Uterus (tissue), 4 donors: Measurements from ENCODE around the gene PLAGL1. TPM values are rescaled to one million over a fixed set of nuclear protein-coding genes. Genes with fewer than 3 reads are reported as not detected.
"Not testable (repeated sequence)": the region's sequence is repeated elsewhere in the genome, so short reads cannot be mapped to it uniquely, and the experiment has no call there.

ENCODE experiments used
- DNase-seq, 2 donors: peaks; one replicate each; pipeline ENCODE4 v3.0.0-alpha.2; 2019 to 2020
- H3K27ac ChIP-seq, 2 donors: fragments of 200-600 bp; sonication (generic); 1 replicate in 1 of 2; 2 replicates in 1 of 2; pipeline ENCODE4 v1.5.1; 2016 to 2018
- H3K27me3 ChIP-seq, 2 donors: fragments of 200-600 bp; sonication (generic); one replicate each; pipeline ENCODE4 v1.5.1; 2018 to 2019; ENCODE audit warnings: control low read depth in 1 of 2
- H3K36me3 ChIP-seq, 2 donors: fragments of 200-600 bp; sonication (generic); one replicate each; pipeline ENCODE4 v1.5.1; 2019; ENCODE audit warnings: control low read depth in 1 of 2
- H3K4me1 ChIP-seq, 2 donors: fragments of 200-600 bp; sonication (generic); one replicate each; pipeline ENCODE4 v1.5.1; 2018 to 2019; ENCODE audit warnings: control low read depth in 1 of 2
- H3K4me3 ChIP-seq, 2 donors: fragments of 200-600 bp; sonication (generic); 1 replicate in 1 of 2; 2 replicates in 1 of 2; pipeline ENCODE4 v1.5.1; 2018 to 2019; ENCODE audit warnings: mild to moderate bottlenecking in 1 of 2
- H3K9me3 ChIP-seq, 2 donors: fragments of 200-600 bp; sonication (generic); one replicate each; pipeline ENCODE4 v1.5.1; 2019; ENCODE audit warnings: control low read depth in 1 of 2
- POLR2A ChIP-seq, 2 donors: fragments of 450-650 bp; IDR thresholded peaks; one replicate each; pipeline ENCODE4 v1.6.1; 2016; ENCODE audit warnings: antibody characterized with exemption in 2 of 2, mild to moderate bottlenecking in 1 of 2, moderate library complexity in 1 of 2
- intact Hi-C: fragments of 100-400 bp; cut with DNase I; formaldehyde crosslinking; loops from one replicate; pipeline ENCODE4 v1.15.1; 2023; ENCODE audit warnings: low total_unique reads
- total RNA-seq, 4 donors: library from RNA; depleted of rRNA in 3 of 4; stranded (reverse); fragments of >200 nt in 3 of 4; gene quantifications; one replicate each; pipeline versions ENCODE4 v1.1.0 to v1.2.4, GENCODE V29; 2014 to 2023
- TF ChIP-seq, protein P1 (sequence below), 4 experiments: fragments of 200-600 bp in 2 of 4; fragments of 450-650 bp in 2 of 4; sonication (generic) in 2 of 4; IDR thresholded peaks; one replicate each; pipeline ENCODE4 v1.5.1; 2016 to 2019; ENCODE audit warnings: antibody characterized with exemption in 4 of 4, mild to moderate bottlenecking in 2 of 4, moderate library complexity in 1 of 4
- donor health status: DM: yes; HTN: yes; CAD: no.

The PLAGL1 gene
- total RNA-seq, 4 donors from 2014 or later, result 8.7 to 76.9 (median 29.3) TPM

DNA sequence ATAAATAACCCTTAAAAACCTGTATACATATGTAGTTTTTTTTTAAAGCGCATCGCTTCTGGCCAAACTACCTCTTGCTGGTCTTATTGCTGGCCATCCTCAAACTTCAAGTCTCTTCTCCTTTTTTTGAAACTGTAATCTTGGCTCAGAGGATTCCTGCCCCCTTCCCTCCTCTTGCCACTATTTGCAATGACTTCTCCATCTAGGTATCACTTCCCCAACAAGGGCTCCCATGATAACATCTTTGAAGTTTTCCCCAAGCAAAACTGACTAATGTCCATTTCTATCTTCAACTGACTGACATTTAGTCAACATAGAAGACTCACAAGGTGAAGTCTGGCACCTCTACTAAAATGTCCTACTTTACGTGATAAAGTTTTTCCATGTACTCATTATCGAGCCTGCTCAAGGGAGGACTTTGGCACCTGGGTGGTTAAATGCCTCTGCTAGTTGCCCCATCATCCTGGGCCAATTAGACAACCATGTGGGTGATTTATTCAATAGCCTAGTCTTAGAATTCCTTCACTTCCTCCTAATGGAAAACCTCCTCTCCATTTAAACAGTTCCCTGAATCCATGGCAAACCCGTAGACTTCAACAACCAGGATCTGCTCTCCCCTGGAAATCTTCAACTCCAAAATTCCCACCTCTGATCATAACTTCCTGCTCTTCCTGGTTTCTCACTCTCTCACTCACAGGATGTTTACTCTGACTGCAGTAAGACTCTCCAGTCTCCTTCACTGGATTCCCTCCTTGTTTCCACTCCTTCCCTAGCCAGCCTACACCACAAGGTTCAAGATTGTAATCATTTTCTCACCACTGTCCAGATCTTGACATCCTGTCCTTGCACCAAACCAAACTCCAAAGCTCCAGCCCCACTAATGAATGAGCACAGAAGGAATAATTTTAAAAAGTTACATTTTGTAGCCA is 9.4 kb upstream of the PLAGL1 start:
- TF ChIP-seq POLR2A (IDR thresholded peaks at IDR 0.05), result no peak
- TF ChIP-seq, protein P1, sequence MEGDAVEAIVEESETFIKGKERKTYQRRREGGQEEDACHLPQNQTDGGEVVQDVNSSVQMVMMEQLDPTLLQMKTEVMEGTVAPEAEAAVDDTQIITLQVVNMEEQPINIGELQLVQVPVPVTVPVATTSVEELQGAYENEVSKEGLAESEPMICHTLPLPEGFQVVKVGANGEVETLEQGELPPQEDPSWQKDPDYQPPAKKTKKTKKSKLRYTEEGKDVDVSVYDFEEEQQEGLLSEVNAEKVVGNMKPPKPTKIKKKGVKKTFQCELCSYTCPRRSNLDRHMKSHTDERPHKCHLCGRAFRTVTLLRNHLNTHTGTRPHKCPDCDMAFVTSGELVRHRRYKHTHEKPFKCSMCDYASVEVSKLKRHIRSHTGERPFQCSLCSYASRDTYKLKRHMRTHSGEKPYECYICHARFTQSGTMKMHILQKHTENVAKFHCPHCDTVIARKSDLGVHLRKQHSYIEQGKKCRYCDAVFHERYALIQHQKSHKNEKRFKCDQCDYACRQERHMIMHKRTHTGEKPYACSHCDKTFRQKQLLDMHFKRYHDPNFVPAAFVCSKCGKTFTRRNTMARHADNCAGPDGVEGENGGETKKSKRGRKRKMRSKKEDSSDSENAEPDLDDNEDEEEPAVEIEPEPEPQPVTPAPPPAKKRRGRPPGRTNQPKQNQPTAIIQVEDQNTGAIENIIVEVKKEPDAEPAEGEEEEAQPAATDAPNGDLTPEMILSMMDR (IDR thresholded peaks at IDR 0.05), result no peak
- no peaks in the 10 kb centered on the region for H3K27me3 ChIP-seq
- no peak overlapping the region for H3K27ac ChIP-seq
- H3K4me3 ChIP-seq, result no peak overlapping the region
- no peaks in the 10 kb centered on the region for H3K36me3 ChIP-seq
- H3K9me3 ChIP-seq, result no peaks in the 10 kb centered on the region
- no peaks in the 10 kb centered on the region for H3K4me1 ChIP-seq
- intact Hi-C loops, result no loop called here
- DNase-seq, result no peak

DNA sequence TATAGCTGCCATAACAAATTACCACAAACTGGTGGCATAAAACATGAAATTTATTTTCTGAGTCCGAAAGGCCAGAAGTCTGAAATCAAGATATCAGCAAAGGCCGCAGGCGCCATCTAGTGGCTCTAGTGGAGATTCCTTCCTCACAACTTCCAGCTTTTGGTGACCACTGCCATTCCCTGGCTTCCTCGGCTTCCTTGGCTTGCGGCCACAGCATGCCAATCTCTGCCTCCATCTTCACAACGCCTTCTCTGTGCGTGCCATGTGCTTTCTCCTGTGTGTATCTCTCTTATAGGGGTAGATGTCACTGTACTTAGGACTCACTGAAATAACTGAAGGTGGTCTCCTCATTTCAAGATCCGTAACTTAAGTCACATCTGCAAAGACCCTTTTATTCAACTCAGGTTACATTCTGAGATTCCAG is 5.4 kb upstream of the PLAGL1 start:
- TF ChIP-seq, protein P1 (IDR thresholded peaks at IDR 0.05), result peak; percentile 85 to 91 (median 89)
- no peak for TF ChIP-seq POLR2A (IDR thresholded peaks at IDR 0.05)
- peak; percentile 68 to 77 for DNase-seq
- Histone ChIP-seq H3K36me3 (no peaks in the 10 kb centered on the region), H3K4me1 (no peaks in the 10 kb centered on the region), H3K27ac (no peak overlapping the region), H3K9me3 (no peaks in the 10 kb centered on the region), H3K4me3 (no peak overlapping the region), H3K27me3 (no peaks in the 10 kb centered on the region)
- intact Hi-C loops, result loop anchor here (2.0 to 5.0 kb wide), 2 partner anchors 71 to 439 kb away; no protein-coding TSS in a partner anchor

DNA sequence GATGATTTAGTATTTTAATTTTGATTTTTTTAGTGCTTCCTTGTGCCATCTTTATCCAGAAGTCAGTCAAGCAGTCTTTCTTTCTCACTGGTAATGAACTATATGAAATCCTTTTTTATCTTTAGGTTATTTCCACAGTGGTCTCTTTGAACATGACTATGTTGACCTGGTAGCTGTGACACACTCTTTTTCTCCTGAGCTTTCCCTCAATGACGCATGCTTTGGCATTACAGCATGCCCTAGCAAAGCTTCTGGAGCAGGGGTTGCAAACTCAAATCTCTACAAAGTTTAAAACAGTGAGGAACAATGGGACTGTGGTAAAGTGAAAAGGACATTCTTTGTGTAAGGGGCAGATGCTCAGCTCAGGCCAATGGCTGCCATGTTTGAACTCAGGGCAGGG is 4.5 kb upstream of the PLAGL1 start:
- TF ChIP-seq POLR2A (IDR thresholded peaks at IDR 0.05), result no peak
- TF ChIP-seq, protein P1 (IDR thresholded peaks at IDR 0.05), result no peak
- Histone ChIP-seq H3K27me3 (no peaks in the 10 kb centered on the region), H3K36me3 (no peaks in the 10 kb centered on the region), H3K27ac (no peak overlapping the region), H3K4me3 (no peak overlapping the region), H3K9me3 (no peaks in the 10 kb centered on the region), H3K4me1 (no peaks in the 10 kb centered on the region)
- DNase-seq, result no peak
- intact Hi-C loops, result loop anchor here (2.0 to 5.0 kb wide), 2 partner anchors 70 to 438 kb away; no protein-coding TSS in a partner anchor

DNA sequence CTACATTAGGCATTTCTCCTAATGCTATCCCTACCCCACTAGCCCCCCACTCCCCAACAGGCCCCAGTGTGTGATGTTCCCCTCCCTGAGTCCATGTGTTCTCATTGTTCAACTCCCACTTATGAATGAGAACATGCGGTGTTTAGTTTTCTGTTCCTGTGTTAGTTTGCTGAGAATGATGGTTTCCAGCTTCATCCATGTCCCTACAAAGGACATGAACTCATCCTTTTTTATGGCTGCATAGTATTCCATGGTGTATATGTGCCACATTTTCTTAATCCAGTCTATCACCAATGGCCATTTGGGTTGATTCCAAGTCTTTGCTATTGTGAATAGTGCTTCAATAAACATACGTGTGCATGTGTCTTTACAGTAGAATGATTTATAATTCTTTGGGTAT is 1.6 kb upstream of the PLAGL1 start:
- not testable (repeated sequence) for H3K4me1 ChIP-seq, H3K27me3 ChIP-seq, H3K4me3 ChIP-seq, H3K9me3 ChIP-seq, H3K36me3 ChIP-seq, DNase-seq, H3K27ac ChIP-seq
- intact Hi-C loops, result loop anchor here (5.0 kb wide), 1 partner anchor 67 kb away; no protein-coding TSS in a partner anchor

DNA sequence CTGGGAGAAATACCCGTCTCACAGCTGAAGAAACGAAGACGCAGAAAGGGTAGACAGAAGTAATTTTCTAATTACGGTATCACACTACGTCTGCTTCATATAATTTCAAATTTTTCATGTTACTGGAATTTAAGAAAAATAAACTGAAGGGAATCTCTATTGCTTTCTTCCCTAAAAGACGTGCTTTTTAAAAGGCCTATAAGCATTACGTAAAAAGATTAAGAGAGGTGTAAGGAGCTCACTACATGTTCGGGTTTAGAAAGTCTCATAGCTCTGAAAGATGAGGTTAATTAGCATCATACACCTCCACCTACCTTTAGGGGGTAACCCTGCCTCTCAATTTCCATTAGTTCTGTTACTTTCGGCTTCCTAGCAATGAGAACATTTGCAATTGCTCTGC is 787 bp upstream of the PLAGL1 start:
- intact Hi-C loops, result no loop called here
- Histone ChIP-seq H3K4me3 (peak overlapping the region in 1 of 2 donors; percentile 71), H3K27me3 (no peaks in the 10 kb centered on the region), H3K27ac (peak overlapping the region; percentile 75 to 82), H3K4me1 (no peaks in the 10 kb centered on the region), H3K9me3 (no peaks in the 10 kb centered on the region), H3K36me3 (no peaks in the 10 kb centered on the region)
- TF ChIP-seq, protein P1 (IDR thresholded peaks at IDR 0.05), result no peak
- TF ChIP-seq POLR2A (IDR thresholded peaks at IDR 0.05), result no peak
- no peak for DNase-seq
